HG02970 (cell line): Measurements from ENCODE around the gene IL1RAPL1.

ENCODE experiments used
- ATAC-seq: cut with Tn5 transposase; IDR thresholded peaks from one replicate; pipeline ENCODE4 v1.9.1; 2021; ENCODE audit warnings: mild to moderate bottlenecking, moderate library complexity, moderate number of reproducible peaks; ENCODE audit not compliant: unreplicated experiment, low FRiP score

Gene IL1RAPL1

GRCh38 chrX:28625223-28625622, 38.0 kb downstream of the IL1RAPL1 start:
- no peak for ATAC-seq

GRCh38 chrX:28626515-28626914, 39.3 kb downstream of the IL1RAPL1 start:
- no peak for ATAC-seq

GRCh38 chrX:28628120-28628519, 40.9 kb downstream of the IL1RAPL1 start:
- ATAC-seq = no peak

- no peak for ATAC-seq
These were observed 51.5 kb downstream of the IL1RAPL1 start for GRCh38 chrX:28638775-28639174.

- ATAC-seq = no peak
These were observed 52.2 kb downstream of the IL1RAPL1 start for GRCh38 chrX:28639451-28639850.

GRCh38 chrX:28649541-28649940, 62.3 kb downstream of the IL1RAPL1 start:
- no peak for ATAC-seq

- ATAC-seq = no peak
These were observed 63.9 kb downstream of the IL1RAPL1 start for GRCh38 chrX:28651186-28651585.

GRCh38 chrX:28659269-28659668, 72.0 kb downstream of the IL1RAPL1 start:
- ATAC-seq = no peak

GRCh38 chrX:28665778-28666177, 78.5 kb downstream of the IL1RAPL1 start:
- no peak for ATAC-seq

- no peak for ATAC-seq
These were observed 81.1 kb downstream of the IL1RAPL1 start for GRCh38 chrX:28668303-28668702.

GRCh38 chrX:28668957-28669356, 81.7 kb downstream of the IL1RAPL1 start:
- ATAC-seq = no peak

- ATAC-seq = no peak
These were observed 82.8 kb downstream of the IL1RAPL1 start for GRCh38 chrX:28670074-28670473.

GRCh38 chrX:28675173-28675572, 87.9 kb downstream of the IL1RAPL1 start:
- no peak for ATAC-seq

GRCh38 chrX:28693101-28693500, 105.9 kb downstream of the IL1RAPL1 start:
- ATAC-seq = no peak

- no peak for ATAC-seq
These were observed 110.5 kb downstream of the IL1RAPL1 start for GRCh38 chrX:28697732-28698131.

- no peak for ATAC-seq
These were observed 114.0 kb downstream of the IL1RAPL1 start for GRCh38 chrX:28701222-28701621.

GRCh38 chrX:28706964-28707363, 119.7 kb downstream of the IL1RAPL1 start:
- no peak for ATAC-seq

- no peak for ATAC-seq
These were observed 122.2 kb downstream of the IL1RAPL1 start for GRCh38 chrX:28709421-28709820.

- no peak for ATAC-seq
These were observed 130.6 kb downstream of the IL1RAPL1 start for GRCh38 chrX:28717864-28718263.

GRCh38 chrX:28718450-28718849, 131.2 kb downstream of the IL1RAPL1 start:
- ATAC-seq = no peak

GRCh38 chrX:28719620-28720019, 132.4 kb downstream of the IL1RAPL1 start:
- no peak for ATAC-seq

GRCh38 chrX:28752330-28752729, 165.1 kb downstream of the IL1RAPL1 start:
- ATAC-seq = no peak

GRCh38 chrX:28756175-28756574, 168.9 kb downstream of the IL1RAPL1 start:
- ATAC-seq = no peak
